Stimulated activated naive CD4-positive, alpha-beta T cell treated with Interleukin-2 at 50 U/mL for 16 hours (primary cell): Measurements from ENCODE around the gene PRKCA.

Experiments used
- DNase-seq: peaks from one replicate; lab custom pipeline; 2025; lab: John Stamatoyannopoulos, UW

PRKCA gene

DNA sequence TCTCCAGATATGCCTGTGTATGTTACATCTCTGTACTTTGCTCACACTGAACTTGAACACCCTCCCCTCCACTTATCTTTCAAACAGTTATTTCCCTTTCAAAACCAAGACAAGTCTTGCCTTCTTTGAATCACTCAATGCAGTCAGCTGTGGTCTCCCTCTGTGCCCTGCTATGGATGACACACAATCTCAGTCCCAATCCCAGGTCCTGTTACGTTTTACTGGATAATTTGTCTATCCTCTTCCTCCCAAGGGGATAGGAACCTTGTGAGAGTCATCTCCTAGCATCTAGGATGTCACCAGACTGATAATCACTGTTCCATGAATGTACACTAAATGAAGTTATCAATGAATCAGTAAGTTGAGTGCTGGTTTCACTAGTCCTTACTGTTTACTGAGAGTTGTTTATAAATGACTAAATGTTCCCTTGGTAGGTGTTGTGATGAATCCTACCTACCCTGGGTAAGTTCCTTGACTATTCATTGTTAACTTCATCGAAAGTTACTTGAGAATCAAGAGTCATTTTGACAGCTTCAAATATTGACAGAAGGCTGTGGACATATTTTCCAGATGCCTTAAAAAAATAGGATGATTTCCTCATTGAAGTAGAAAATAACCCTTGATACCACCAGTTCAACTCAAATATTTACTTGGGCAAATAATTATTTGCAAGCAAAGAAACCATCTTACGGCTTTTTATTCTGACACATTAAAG, 244.9 kb downstream of the PRKCA start:
- DNase-seq = peak; percentile 8

DNA sequence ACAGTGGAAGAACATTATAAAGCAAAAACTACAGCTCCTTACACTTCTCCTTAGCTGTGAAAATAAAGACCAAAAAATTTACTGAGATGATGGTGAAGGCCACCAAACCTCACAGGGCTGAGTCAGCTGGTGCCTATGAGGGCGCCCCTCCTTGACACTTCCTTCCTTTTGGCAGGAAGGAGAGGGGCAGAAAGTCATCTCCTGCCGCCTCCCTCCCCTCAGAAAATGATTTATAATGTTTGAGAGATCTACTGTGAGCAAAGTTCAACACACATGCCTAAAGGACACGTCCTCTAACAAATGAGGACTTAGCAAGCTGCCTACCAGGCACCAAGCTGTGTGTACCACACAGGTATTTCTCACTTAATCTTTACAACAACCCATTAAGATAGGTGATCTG, 245.7 kb downstream of the PRKCA start:
- DNase-seq = peak; percentile 44

DNA sequence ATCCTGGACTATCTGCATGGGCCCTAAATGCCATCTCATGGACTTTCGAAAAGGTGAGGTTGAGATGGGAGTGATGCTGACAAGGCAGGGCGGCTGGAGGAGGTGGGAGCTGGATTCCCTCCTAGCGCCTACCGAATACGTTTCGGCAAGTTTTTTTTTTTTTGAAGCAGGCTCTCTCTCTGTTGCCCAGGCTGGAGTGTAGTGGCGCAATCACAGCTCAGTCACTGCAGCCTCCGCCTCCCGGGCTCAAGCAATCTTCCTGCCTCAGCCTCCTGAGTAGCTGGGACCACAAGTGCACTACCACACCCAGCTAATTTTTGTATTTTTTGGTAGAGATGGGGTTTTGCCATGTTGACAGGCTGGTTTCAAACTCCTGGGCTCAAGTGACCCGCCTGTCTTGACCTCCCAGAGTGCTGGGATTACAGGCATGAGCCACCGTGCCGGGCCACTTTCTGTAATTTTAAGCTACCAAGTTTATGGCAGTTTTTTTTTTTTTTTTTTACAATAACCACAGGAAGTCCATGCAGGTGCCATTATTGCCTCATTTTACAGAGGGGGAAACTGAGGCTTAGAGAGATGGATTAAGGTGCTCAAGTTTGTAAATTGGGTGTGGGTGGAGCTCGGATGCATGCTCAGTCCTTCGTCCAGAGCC, 246.4 kb downstream of the PRKCA start:
- no peak for DNase-seq

DNA sequence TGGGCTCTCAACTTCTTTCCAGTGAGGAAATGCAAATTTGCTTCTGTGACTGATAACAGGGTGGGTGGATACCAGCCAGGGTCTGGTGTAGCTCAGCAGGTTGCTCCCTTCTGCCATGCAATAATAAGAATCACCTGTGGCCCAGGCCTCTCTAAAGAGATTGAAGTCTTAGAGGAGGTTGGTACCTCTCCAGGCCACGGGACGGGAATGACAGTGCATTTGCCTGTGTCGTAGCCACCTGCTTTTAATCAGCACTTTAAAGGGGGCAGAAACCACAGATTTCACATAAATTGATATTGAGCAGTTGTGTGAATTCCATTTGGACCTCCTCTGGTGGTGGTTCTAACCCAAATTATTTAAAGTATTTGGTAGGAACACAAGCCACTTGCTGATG, 246.9 kb downstream of the PRKCA start:
- DNase-seq = no peak

DNA sequence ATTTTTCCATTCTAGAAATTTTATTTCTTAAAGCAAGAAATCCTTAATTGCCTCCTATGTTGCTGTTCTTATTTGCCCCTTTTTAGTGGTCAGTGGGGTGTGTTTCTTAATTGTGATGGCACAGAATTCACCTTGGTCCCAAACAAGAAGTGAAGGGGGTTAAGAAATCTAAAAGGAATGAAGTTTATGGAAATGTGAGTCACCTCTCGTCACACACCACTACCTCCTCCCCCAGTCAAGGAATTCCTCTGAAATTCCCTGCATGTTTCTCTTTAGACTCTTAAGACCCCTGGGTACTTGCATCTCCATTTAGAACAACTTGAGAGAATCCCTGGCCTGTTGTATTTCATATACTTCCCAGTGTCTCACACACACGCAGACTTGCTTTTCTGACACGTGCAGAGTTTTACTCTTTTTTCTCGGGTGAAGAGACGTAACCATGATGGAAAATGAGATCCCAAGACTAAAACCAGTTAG, 247.4 kb downstream of the PRKCA start:
- no peak for DNase-seq

DNA sequence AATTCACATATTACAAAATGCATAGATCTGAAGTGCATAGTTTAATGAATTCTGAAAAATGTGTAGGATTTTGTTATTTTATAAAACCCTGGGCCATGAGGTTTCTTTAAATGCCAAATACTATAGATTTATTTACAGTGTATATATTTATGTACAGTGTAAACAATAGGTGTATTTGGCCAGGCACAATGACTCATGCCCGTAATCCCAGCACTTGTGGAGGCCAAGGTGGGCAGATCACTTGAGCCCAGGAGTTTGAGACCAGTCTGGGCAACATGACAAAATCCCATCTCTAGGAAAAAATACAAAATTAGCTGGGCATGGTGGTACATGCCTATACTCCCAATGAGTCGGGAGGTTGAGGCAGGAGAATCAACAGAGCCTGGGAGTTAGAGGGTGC, 249.4 kb downstream of the PRKCA start:
- DNase-seq = no peak

DNA sequence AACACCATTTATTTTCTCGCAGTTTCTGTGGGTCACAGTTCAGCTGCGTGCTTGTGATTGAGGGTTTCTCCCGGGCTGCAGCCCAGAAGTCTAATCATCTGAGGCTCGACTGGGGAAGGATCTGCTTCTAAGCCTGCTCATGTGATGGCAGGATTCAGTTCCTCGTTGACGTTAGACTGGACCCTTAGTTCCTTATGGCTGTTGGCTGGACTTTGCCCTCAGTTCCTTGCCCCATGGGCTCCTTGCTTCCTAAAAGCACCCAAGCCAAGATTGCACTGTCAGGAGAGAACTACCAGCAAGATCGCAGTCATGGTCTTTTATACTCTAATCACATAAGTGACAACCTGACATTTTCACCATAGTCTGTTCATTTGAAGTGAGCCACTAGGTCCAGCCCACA, 250.0 kb downstream of the PRKCA start:
- DNase-seq = no peak

DNA sequence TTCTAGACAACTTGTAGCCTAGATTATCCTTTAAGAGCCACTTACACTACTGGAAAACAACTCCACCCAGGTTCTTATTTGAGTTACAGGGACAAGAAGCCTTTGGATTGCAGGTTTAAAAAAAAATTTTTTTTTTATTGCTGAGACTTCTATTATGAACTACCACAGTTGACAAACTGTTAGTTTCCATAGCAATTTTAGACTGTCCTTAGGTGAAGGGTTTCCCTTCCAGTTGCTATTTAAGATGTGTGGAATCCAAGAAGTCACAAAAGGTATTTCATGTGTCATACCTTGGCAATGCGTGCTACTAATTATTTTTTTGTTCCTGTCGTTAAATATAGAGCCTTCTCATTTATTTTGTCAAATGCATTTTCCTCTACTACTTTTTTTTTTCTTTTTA, 253.2 kb downstream of the PRKCA start:
- DNase-seq = no peak

DNA sequence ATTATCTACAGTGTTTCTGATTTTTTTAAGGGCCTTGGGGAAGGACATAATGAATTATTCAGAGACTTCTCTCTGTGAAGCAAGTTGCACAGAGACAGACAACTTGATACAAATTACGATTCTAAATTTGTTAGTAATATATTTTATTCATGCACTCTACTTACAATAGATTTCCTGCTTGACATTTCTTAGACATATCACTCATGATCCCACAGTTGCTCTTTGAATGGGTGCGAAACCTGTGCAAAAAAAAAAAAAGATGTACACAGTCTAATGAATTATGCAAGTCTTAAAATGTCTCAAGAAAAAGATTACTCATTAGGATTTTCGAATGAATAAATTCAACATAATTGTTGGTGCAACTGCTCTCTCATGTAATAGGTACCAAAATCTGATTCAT, 254.8 kb downstream of the PRKCA start:
- DNase-seq = no peak

DNA sequence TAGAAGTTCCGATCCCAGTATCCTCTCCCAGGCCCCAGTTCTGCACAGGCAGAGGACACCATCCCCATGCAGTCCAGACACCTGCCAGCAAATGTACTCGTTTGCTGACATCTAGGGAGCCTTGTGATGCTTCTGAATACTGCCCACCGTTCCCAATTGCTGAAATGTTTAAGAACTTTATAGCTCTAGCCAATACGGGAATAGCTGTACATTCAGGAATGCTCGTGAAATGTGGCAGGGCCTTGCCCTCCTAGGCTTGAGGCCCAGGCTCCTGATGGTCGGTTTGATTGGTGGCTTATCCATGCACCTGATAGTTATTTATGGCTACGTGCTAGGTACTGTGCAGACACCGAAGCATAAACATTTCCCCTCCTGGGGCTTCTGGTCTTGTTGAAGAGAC, 255.5 kb downstream of the PRKCA start:
- no peak for DNase-seq

DNA sequence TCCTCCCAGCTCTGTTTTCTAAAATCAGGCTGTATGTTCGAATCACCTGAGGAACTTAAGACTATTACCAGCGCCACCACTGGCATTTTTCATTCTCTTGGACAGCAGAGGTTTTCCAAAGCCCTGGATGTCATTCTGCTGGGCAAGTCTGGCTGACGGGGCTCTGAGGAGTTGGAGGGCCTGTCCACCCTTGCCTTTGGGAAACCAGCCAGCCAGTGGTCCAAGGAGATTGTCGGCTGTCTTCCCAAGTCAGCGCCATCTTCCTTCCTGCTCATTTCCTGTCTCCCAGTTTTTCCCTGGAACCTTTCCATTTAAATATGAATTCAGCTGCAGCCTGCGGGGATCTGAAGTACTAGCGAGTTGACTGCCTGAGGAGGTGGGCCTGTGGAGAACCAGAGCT, 258.3 kb downstream of the PRKCA start:
- no peak for DNase-seq

DNA sequence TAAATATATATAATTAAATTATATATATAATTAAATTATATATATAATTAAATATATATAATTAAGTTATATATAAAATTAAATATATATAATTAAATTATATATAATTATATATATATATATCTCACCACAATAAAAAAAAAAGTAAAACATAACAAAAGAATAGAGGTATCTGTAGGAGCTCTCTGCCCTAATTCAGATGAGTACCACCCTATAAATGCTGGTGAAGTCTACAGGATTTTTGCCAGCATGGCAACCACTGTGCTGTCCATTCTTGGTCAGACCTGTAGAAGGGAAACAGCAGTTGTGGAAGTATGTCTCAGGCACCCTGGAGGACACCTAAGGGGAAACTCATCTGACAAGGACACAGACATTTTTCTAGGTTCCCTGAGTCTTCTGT, 259.7 kb downstream of the PRKCA start:
- no peak for DNase-seq

DNA sequence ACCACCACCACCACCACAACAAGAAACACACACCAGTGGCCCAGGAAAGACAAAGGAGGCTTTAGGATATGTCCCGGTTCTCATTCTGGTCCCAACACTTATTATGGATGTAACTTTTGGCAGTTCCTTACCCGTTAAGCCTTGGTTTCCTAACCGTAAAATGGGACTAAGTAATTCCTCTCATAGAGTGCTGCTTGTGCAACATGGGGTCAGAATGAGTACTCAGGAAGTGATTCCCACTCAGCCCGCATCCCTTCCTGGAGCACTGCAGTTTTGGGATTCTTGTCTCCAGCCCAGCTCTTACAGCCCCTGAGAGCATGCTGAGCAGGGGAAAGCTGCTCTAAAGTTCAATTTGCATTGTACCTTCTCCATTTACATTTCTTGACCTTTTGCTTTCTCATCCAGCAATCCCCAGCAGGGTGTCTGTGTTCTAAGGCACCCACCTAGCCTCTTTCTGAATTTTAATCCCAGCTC, 262.6 kb downstream of the PRKCA start:
- DNase-seq = no peak

DNA sequence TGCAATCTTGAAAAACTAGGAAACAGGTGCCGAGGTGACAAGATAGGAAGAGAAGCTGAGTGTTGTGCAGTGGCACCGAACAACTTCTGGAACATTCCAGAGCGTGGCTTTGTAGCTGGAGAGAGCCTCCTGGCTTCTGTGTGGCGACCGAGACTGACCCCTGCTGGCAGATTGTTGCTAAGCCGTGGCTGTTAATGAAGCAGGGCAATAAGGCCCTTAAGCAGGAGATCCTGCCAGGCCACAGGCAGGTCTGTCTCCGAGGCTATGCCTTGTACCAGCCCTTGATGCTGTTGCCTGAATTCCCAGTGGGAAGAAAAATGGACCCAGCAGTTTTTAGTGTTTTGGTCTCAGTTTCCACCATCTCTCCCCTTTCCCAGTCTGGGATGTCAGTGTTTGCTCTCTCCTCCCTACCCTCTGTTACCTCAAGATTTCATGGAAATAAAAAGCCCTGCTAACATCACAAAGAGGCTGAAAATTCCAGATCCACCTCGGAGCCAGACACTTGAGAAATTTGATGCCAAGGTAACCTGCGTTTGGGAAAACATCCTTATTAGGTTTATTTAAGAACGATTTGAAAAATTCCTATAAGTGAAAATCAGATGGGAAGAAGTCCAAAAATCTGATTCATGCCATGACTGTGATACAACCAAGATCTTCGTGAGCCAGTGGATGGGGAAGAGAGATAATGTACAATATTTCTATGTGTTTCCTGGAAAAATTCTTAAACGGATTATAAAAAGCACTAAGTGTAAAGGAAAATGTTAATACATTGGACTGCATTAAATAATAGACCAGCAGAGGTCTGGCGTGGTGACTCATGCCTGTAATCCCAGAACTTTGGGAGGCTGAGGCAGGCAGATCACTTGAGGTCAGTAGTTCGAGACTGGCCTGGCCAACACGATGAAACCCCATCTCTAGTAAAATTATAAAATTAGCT, 265.1 kb downstream of the PRKCA start:
- peak; percentile 71 for DNase-seq

DNA sequence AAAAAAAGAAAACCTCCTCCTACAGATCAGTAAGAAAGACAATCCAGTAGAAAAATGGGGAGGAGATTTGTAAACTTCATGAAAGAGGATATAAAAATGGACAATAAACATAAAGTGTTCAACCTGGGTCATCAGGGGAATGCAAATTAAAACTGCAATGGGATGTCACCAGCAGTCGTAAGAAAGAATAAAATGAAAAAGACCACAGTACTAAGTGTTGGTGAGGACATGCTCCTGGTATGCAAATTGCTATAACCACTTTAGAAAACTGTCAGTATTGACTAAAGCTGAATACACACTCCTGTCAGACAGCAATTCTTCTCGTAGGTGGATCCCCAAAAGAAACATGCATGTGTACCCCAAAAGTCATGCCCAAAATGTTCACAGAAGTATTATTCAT, 267.2 kb downstream of the PRKCA start:
- no peak for DNase-seq

DNA sequence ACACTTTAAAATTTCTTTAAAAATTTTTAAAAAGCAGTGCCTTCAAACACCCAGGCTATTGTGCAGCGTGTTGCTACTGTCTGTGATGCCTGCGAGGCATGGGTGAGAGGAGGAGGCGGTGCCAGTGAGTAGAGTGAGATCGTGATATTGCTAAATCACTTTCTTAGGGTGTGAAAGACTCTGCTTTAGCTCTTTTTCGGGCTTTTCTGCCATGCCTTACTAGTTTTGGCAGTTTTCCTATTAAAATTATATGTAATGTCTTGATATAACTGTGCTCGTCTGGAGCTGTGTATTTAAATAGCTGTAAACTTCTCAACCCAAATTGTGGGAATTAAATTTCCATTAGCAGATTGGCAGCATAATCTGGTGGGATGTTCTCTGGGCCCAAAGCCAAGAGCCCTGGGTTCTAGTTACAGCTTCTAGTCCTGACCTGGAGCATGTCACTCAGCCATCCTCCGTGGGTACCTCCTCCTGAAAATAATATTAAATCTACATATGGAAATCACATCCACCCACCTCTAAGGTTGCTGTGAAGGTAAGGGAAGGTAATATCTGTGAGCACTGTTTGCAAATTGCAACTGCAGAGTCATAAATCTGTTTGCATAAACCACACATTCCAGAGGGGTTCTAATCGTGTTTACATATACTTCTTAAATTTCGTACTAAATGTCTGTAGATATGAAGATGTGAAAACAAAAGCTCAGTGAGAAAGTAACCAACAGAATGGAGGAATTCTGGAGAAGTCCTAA, 268.2 kb downstream of the PRKCA start:
- no peak for DNase-seq

DNA sequence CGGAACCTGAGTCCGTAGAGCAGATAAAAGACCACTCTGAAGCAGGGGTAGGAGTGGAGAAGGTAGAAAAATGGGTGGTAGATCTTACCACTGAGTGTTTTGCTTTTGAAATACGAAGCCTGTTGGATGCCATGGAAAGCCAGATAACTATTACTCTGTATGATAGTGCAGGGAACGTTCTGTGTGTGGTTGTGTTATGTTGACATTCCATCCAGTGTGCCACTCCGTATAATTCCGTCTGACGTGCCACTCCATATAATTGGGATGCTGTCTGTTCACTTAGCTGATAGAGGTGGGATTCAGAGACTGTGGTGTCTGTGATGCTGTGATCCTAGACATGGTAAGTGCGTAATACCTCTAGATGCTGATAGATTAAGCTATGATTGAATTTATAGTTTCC, 269.3 kb downstream of the PRKCA start:
- DNase-seq = no peak

DNA sequence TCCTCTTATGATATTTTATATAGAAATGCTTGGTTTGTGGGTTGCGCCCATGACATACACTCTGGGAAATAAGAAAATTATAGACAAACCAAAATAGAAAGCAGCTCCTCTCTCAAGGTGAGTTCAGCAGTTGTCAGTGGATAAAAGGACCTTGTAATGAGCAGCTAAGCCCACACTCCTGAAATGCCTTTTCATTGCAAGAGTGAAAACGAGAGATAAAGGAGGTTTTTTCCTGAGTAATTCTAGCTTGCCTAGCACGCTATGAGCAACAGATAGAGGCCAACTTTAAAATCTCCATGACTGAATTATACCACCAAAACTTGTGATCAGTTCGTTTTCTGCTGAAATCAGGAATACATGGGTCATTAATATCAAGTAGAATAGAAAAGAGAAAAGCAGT, 270.7 kb downstream of the PRKCA start:
- DNase-seq = no peak

DNA sequence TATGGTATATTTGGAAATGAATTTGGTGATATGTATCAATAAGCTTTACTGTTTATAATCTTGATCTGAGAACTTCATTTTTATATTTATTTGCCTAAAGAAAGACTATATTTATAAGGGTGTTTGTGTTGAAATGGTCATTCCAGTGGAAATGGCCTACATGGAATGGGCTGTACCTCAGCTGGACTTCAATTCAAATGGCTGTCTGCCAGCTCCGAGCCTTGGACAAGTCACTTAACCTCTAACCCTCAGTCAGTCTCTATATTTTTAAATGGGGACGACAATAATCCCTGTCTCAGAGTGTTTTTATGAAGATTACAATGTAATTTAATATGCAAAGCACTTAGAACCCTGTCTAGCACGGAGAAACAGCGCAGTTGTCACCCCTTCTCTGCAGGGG, 271.7 kb downstream of the PRKCA start:
- DNase-seq = no peak

DNA sequence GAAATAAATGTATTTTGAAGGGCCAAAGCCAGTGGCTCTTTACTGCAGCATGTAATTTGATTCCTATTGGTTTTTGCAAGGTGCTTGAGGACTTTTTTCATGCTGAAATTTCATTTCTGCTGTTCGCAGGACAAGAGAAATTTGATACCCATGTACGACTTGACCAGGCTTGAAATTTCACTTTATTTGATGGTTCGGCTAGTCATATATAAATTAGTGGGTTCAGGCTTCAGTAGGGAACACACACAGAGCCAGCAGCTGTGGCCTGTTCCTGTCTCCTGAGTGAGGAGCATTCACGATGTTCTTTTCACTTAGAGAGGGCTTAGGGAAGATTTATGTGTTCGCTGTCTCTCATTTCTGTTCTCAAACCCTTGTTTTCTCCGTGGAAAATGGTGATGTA, 274.1 kb downstream of the PRKCA start:
- no peak for DNase-seq

DNA sequence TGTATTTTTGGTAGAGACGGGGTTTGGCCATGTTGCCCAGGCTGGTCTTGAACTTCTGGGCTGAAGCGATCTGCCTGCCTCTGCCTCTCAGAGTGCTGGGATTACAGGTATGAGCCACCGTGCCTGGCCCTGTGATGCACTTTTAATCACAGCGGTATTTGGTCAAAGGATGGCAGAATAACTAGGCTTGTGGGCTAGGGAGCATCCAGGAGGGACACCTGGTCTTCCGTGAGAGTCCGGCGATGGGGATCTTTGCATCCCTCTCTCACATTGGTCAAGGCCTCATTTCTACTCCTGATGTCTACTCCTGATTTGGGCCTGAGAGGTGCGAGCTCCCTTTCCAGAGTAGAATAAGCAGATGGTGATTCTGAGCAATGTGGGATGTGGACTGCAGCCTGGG, 274.6 kb downstream of the PRKCA start:
- no peak for DNase-seq
